ENCODE data around the gene SRP54. TPM values are rescaled to one million over a fixed set of nuclear protein-coding genes. Genes with fewer than 3 reads are reported as not detected.

SRP54 gene
- total RNA-seq, 1 donor from 2014 or later = 87.1 TPM

GRCh38 chr14:34999500-34999899, 16.7 kb downstream of the SRP54 start:
- FAIRE-seq (no peak), DNase-seq (ENCODE audit: low read depth) (no peak)
- Histone ChIP-seq H3K4me3 (ENCODE audit: low read depth, low read length) (no peak overlapping the region), H3K36me3 (ENCODE audit: control insufficient read depth, insufficient read depth, low read length) (no peaks in the 10 kb centered on the region), H3K27me3 (ENCODE audit: control insufficient read depth, insufficient read depth, low read length) (no peaks in the 10 kb centered on the region)
- no peak for TF ChIP-seq CTCF (IDR thresholded peaks at IDR 0.05; ENCODE audit: insufficient read depth, low read length, severe bottlenecking)

- DNase-seq (ENCODE audit: low read depth) (no peak), FAIRE-seq (no peak)
Observed at GRCh38 chr14:35001621-35002020, 18.8 kb downstream of the SRP54 start.

GRCh38 chr14:35004839-35005238, 22.0 kb downstream of the SRP54 start:
- no peak for TF ChIP-seq CTCF (IDR thresholded peaks at IDR 0.05; ENCODE audit: insufficient read depth, low read length, severe bottlenecking)
- Histone ChIP-seq H3K4me3 (ENCODE audit: low read depth, low read length) (no peak overlapping the region), H3K36me3 (ENCODE audit: control insufficient read depth, insufficient read depth, low read length) (peaks cover 1% of the 10 kb centered on the region), H3K27me3 (ENCODE audit: control insufficient read depth, insufficient read depth, low read length) (no peaks in the 10 kb centered on the region)
- FAIRE-seq (no peak), DNase-seq (ENCODE audit: low read depth) (no peak)

More at GRCh38 chr14:35001621-35002020, 18.8 kb downstream of the SRP54 start:
- no peak for TF ChIP-seq CTCF (IDR thresholded peaks at IDR 0.05; ENCODE audit: insufficient read depth, low read length, severe bottlenecking)
- Histone ChIP-seq H3K36me3 (ENCODE audit: control insufficient read depth, insufficient read depth, low read length) (peaks cover 1% of the 10 kb centered on the region), H3K4me3 (ENCODE audit: low read depth, low read length) (no peak overlapping the region), H3K27me3 (ENCODE audit: control insufficient read depth, insufficient read depth, low read length) (no peaks in the 10 kb centered on the region)

- H3K4me3 ChIP-seq (ENCODE audit: low read depth, low read length) = no peak overlapping the region
- no peak for FAIRE-seq
- H3K36me3 ChIP-seq (ENCODE audit: control insufficient read depth, insufficient read depth, low read length) = no peaks in the 10 kb centered on the region
- no peak for DNase-seq (ENCODE audit: low read depth)
- no peaks in the 10 kb centered on the region for H3K27me3 ChIP-seq (ENCODE audit: control insufficient read depth, insufficient read depth, low read length)
- no peak for TF ChIP-seq CTCF (IDR thresholded peaks at IDR 0.05; ENCODE audit: insufficient read depth, low read length, severe bottlenecking)
Observed at GRCh38 chr14:35016568-35016967, 33.8 kb downstream of the SRP54 start.

GRCh38 chr14:35020713-35021112, 37.9 kb downstream of the SRP54 start:
- no peak for TF ChIP-seq CTCF (IDR thresholded peaks at IDR 0.05; ENCODE audit: insufficient read depth, low read length, severe bottlenecking)
- FAIRE-seq (no peak), DNase-seq (ENCODE audit: low read depth) (no peak)
- Histone ChIP-seq H3K4me3 (ENCODE audit: low read depth, low read length) (no peak overlapping the region), H3K27me3 (ENCODE audit: control insufficient read depth, insufficient read depth, low read length) (no peaks in the 10 kb centered on the region), H3K36me3 (ENCODE audit: control insufficient read depth, insufficient read depth, low read length) (no peaks in the 10 kb centered on the region)

GRCh38 chr14:35028435-35028834, 45.6 kb downstream of the SRP54 start:
- Histone ChIP-seq H3K36me3 (ENCODE audit: control insufficient read depth, insufficient read depth, low read length) (peaks cover 3% of the 10 kb centered on the region), H3K4me3 (ENCODE audit: low read depth, low read length) (no peak overlapping the region), H3K27me3 (ENCODE audit: control insufficient read depth, insufficient read depth, low read length) (no peaks in the 10 kb centered on the region)
- FAIRE-seq (no peak), DNase-seq (ENCODE audit: low read depth) (no peak)
- no peak for TF ChIP-seq CTCF (IDR thresholded peaks at IDR 0.05; ENCODE audit: insufficient read depth, low read length, severe bottlenecking)
